HG02981 (cell line): ENCODE results near the gene TANK.
"Not testable (repeated sequence)": the region's sequence is repeated elsewhere in the genome, so short reads cannot be mapped to it uniquely, and the experiment has no call there.

ENCODE experiments used
- ATAC-seq: cut with Tn5 transposase; IDR thresholded peaks from one replicate; pipeline ENCODE4 v1.9.1; 2021; ENCODE audit warnings: mild to moderate bottlenecking, moderate library complexity; ENCODE audit not compliant: unreplicated experiment

TANK gene

GRCh38 chr2:161160226-161161073 lies at the start of gene TANK:
TSS of gene TANK (plus strand) at chr2:161160428. CDS start at chr2:161179663, 19,235 bp downstream.
- ATAC-seq, result peak; percentile 89

- ATAC-seq, result no peak
These were observed 48.7 kb upstream of the TANK start for GRCh38 chr2:161111531-161111930.

GRCh38 chr2:161112908-161113307 lies 47.3 kb upstream of the TANK start:
- ATAC-seq, result no peak

DNA sequence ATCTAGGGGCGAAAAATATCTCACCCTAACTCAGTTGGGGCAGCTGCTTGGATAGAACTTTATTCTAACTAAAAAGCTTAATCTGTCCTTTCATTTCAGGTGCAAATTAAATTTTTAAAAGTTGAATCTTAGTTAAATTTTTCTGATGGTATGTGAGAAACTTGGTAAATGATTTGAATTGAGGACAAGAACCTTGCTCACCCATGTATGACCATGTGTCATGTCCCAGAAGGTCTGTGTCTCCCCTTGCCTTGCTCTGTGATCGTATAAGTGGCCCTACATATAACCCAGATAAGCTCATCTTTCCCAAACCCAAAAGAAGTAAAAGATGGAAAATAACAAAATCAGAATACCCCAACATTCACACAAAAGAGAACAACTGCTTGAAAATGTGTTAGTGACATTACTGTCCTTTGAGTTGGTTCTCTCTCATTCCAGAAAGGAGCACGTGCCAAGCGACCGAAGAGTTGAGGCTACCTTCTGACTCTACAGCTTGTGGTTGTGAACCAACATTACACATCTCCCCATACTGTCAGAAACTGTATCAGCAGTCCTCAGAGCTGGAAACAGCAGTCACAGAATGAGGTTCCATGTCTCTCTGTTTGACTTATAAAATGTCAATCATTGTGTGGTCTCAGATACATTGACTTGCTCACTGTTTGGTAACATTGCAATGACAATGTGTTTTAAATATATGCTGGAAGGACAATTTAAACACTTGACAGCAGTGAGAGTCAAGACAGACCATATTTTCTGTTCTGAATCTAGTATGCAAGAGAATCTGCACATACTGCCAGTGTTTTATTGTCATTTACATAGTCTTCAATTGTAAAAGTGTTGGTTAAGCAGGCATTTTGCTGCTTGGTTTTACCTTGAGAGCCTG lies 46.3 kb upstream of the TANK start:
- peak; percentile 47 for ATAC-seq

GRCh38 chr2:161115205-161115604 lies 45.0 kb upstream of the TANK start:
- no peak for ATAC-seq

GRCh38 chr2:161115605-161116380 lies 44.4 kb upstream of the TANK start:
- no peak for ATAC-seq

DNA sequence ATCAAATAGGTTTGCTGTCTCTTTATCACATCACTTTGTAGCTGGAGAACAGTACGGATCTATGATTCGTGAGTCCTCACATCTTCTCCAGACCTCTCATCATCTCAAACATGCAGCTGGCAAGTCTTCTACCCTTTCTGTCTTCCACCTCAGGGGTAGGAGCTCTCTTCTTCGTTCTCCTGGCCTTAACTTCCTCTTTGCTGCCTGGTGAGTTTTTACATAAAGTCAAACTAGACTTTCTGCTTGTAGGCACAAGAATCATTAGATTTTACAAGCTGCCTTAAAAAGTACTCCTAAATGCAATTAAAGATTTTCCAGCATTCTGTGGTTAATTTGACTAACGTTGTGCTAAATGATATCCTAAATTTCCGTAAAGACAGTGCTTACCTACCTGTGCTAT lies 43.7 kb upstream of the TANK start:
- no peak for ATAC-seq

DNA sequence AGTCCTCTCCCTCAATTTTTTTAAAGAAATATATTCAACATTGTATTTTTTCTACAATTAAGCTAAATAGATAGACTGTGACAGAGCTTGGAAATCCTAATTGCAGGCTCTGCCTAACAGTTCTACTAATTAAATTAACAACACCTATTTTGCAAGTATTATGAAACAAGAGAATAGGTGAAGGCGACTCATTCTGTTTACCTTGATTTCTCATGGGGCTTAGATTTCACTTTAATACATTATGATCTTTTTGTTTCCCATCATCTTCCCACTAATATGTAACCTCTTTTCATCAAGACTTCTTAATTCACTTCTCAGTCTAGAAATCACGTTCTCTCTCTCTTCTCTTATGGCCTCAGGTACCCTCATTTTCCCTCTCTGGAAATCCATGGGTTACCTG lies 42.7 kb upstream of the TANK start:
- no peak for ATAC-seq

DNA sequence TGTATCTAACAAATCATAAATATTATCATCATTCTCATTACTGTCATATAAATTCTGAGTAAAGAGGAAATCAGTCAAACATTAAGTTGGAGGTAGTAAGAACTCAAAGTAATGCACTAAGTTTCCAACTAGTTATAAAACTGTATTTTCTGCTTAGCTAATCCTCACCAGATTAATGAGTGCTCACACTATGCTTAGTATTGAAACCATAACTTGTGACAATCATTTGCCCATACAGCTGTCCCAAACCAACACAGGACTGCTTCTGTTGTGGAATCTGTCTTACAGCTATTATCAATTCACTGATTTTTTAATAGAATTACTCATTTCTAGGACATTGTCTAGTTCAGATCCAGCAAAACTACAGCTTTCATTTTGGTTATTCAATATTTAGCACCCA lies 41.5 kb upstream of the TANK start:
- ATAC-seq, result peak; percentile 58

DNA sequence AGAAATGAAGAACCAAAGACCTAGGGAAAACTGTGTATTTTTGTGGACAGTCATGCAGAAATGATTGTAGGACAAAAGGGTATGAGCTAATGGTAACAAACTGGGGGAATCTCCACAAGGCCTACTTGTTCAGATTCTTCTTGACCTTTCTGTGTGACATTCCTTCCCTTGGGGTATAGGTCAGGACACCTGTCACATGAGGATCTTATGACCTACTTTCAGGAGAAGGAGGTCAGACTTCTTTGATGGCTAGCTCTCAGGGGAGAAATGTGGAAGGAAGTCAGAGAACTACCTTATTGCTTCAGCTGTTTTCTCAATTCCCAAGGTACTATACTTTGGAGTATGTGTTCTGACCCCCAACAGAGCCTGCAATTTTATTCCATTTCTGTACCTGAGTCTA lies 40.7 kb upstream of the TANK start:
- ATAC-seq, result no peak

GRCh38 chr2:161120775-161121174 lies 39.5 kb upstream of the TANK start:
- no peak for ATAC-seq

DNA sequence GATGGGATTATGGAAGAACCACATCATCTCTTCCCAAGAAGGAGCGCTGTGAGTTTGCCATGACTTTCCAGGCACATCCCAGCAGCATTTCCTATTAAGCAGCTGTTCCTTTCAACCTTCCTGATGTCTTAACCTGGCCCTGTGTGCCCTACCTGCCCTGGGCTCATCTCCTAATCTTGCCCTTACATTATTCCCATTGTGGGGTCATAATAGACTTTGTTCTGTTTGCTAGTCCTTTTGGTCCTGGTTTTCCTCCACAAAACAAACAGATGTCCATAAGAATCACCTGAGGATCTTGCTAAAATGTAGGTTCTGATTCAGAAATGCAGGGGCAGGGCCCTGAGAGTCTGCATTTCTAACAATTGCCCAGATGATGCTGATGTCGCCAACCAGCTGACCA lies 38.6 kb upstream of the TANK start:
- no peak for ATAC-seq

DNA sequence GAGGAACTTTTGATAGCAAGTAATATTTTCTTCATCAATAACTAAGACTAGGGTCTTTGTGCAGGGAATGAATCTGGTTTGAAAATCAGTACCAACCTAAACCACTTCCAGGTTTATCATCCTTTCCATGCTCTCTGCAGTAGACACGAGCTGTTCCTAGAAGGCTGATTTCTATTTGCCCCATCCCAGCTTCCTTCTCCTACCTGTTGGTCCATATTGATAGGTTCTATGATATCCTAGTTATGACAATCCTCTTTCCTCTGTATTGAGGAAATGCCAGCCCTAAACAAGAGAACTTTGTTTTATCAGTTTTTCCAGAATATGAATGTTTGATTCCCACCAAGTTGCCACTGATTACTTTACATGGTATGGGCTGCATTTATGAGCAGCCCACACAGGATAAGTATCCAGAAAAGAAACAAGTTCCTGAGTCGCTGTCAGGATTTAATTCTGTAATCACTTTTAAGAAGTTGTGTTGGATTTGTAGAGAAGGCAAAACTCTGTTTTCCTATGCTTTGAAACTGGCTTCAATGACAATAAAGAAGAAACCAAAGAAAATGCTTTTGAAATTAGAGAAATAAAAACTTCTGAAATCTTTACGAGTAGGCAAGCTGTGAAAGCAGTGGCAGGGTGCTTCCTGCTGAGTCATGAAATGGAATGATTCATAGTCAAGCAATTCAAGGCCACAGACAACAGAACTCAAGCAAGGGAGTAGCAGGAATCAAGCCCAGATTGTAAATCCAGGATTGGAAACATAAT lies 37.3 kb upstream of the TANK start:
- peak; percentile 44 for ATAC-seq

DNA sequence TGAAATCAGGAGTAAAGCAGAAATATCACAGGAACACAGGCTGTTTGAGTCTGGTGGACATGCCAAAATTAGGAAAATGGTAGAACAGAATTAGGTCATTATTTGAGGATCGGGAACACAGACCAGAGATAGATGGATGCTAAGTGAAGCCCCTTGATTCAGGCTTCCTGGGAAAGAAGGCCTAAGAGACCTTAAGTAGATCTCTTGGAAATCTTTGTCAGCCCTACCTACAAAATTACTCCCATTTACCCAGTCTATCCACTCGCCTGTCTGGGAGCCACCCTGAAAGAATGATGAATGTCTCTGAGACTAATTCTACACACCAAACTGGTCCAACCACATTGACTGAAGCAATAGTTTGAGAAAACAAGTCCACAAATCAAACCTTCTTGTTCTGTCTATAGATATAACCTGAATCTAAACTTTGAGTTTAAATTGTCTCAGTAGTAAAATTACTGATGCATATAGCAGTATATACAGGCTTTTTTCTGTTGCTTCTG lies 36.6 kb upstream of the TANK start:
- no peak for ATAC-seq

GRCh38 chr2:161124201-161124600 lies 36.0 kb upstream of the TANK start:
- ATAC-seq, result no peak

DNA sequence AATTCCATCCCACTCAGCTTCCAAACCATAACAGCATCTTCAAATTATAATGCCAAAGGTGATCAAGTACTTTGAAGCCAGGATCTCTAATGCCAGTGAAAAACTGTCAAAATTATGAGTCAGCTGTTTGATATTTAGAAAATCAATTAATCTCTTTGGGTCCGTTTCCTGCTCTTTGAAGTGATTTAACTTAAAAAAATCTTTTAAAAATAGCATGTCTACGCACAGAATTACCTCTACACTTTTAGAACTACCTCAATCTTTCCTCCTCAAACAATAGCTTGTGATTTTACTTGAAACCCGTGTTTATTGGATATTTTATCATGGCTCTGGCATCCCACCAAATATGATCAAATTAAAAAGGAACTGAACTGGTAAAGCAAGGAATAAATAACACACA lies 31.3 kb upstream of the TANK start:
- ATAC-seq, result no peak

DNA sequence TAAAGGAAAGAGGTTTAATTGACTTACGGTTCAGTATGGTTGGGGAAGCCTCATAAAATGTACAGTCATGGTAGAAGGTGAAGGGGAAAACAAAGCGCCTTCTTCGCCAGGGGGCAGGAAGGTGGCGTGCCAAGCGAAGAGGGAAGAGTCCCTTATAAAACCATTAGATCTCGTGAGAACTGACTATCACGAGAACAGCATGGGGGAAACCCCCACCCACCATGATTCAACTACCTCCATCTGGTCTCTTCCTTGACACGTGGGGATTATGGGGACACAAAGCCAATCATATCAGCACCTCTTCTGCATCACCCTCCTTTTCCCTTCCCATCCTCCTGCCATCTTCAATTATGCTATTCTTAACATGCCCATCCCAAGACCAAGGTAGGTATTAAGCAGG lies 29.9 kb upstream of the TANK start:
- ATAC-seq, result no peak

GRCh38 chr2:161131074-161131680 lies 29.1 kb upstream of the TANK start:
- no peak for ATAC-seq

- ATAC-seq, result no peak
These were observed 28.4 kb upstream of the TANK start for GRCh38 chr2:161131804-161132203.

DNA sequence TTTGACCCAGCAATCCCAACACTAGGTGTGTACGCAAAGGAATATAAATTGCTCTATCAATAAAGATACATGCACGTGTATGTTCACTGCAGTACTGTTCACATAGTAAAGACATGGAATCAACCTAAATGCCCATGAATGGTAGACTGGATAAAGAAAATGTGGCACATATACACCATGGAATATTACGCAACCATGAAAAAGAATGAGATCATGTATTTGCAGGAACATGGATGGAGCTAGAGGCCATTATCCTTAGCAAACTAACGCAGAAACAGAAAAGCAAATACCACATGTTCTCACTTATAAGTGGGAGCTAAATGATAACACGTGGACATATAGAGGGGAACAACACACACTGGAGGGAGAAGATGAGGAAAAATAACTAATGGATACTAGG lies 27.8 kb upstream of the TANK start:
- not testable (repeated sequence) for ATAC-seq
